Prostate gland (tissue), 2 donors: ENCODE measurements around the gene KLHL1. TPM values are rescaled to one million over a fixed set of nuclear protein-coding genes. Genes with fewer than 3 reads are reported as not detected.

Experiments used
- DNase-seq: peaks from one replicate; pipeline ENCODE4 v3.0.0-alpha.2; 2019; ENCODE audit warnings: low spot score
- H3K27ac ChIP-seq, 2 donors: fragments of 200-600 bp; sonication (generic); 2 replicates each; pipeline ENCODE4 v1.5.1; 2017 to 2019
- H3K27me3 ChIP-seq: fragments of 200-600 bp; sonication (generic); replicated peaks from 2 replicates; pipeline ENCODE4 v1.5.1; 2019; ENCODE audit not compliant: insufficient read depth
- H3K36me3 ChIP-seq, 2 donors: fragments of 200-600 bp; sonication (generic); 1 replicate in 1 of 2; 2 replicates in 1 of 2; pipeline versions ENCODE4 v1.5.1 to v1.8.1; 2017 to 2019
- H3K4me1 ChIP-seq: fragments of 200-600 bp; sonication (generic); replicated peaks from 2 replicates; pipeline ENCODE4 v1.5.1; 2019
- H3K4me3 ChIP-seq, 2 donors: fragments of 200-600 bp; sonication (generic); 2 replicates each; pipeline ENCODE4 v1.5.1; 2017 to 2019
- H3K9me3 ChIP-seq: fragments of 200-600 bp; sonication (generic); 2 replicates; pipeline ENCODE4 v1.5.1; 2017
- CTCF ChIP-seq, 4 experiments: fragments of 200-600 bp in 2 of 4; fragments of 450-650 bp in 2 of 4; sonication (generic) in 2 of 4; IDR thresholded peaks; 1 replicate in 3 of 4; 2 replicates in 1 of 4; pipeline ENCODE4 v1.5.1; 2016 to 2019; ENCODE audit warnings: antibody characterized with exemption in 4 of 4, mild to moderate bottlenecking in 2 of 4, moderate library complexity in 2 of 4
- POLR2A ChIP-seq: fragments of 450-650 bp; IDR thresholded peaks from one replicate; pipeline ENCODE4 v1.6.1; 2016; ENCODE audit warnings: antibody characterized with exemption, mild to moderate bottlenecking
- POLR2AphosphoS5 ChIP-seq: sonication (generic); formaldehyde crosslinking; IDR thresholded peaks from one replicate; pipeline ENCODE4 v1.6.1; 2017; ENCODE audit warnings: antibody characterized with exemption
- WGBS: methylation state at CpG from one replicate; pipeline ENCODE4 v1.1.5; 2018; 5-methylcytosine and 5-hydroxymethylcytosine counted together
- intact Hi-C: fragments of 100-400 bp; cut with DNase I; formaldehyde crosslinking; loops from one replicate; pipeline ENCODE4 v1.14.2; 2022
- total RNA-seq, 2 donors: library from RNA; depleted of rRNA; stranded (reverse); fragments of >200 nt; gene quantifications; one replicate each; pipeline ENCODE4 v1.1.0, GENCODE V29; 2016

The KLHL1 gene
- total RNA-seq, 2 donors from 2014 or later = 0.28 TPM; not detected in 1

- no peak for TF ChIP-seq CTCF (IDR thresholded peaks at IDR 0.05)
- no peak for TF ChIP-seq POLR2AphosphoS5
- no peak for TF ChIP-seq POLR2A
- no peaks in the 10 kb centered on the region for H3K27me3 ChIP-seq
- H3K27ac ChIP-seq = no peak within 1 kb of the TSS
- no peaks in the 10 kb centered on the region for H3K36me3 ChIP-seq
- WGBS = 6% methylated on average over 40 of the region's 53 CpGs
- no peaks in the 10 kb centered on the region for H3K4me1 ChIP-seq
- no peaks in the 10 kb centered on the region for H3K9me3 ChIP-seq
- DNase-seq = no peak
- intact Hi-C loops = no loop called here
- no peak within 1 kb of the TSS for H3K4me3 ChIP-seq
Observed at GRCh38 chr13:70107498-70108281, 562 bp downstream of the KLHL1 start, which contains the start of gene ATXN8OS. Gene ATXN8OS, plus strand, starts transcription at chr13:70107826.

GRCh38 chr13:70107125-70107497, 1.1 kb downstream of the KLHL1 start:
- Histone ChIP-seq H3K4me3 (no peak overlapping the region), H3K4me1 (no peaks in the 10 kb centered on the region), H3K9me3 (no peaks in the 10 kb centered on the region), H3K27ac (no peak overlapping the region), H3K36me3 (no peaks in the 10 kb centered on the region), H3K27me3 (no peaks in the 10 kb centered on the region)
- intact Hi-C loops = no loop called here
- 32% methylated on average over 9 of the region's 9 CpGs for WGBS
- TF ChIP-seq POLR2A (no peak), CTCF (IDR thresholded peaks at IDR 0.05) (no peak), POLR2AphosphoS5 (no peak)
- no peak for DNase-seq

GRCh38 chr13:70104481-70104880, 3.8 kb downstream of the KLHL1 start:
- DNase-seq = no peak
- Histone ChIP-seq H3K27me3 (no peaks in the 10 kb centered on the region), H3K27ac (no peak overlapping the region), H3K36me3 (no peaks in the 10 kb centered on the region), H3K4me3 (no peak overlapping the region), H3K9me3 (no peaks in the 10 kb centered on the region), H3K4me1 (no peaks in the 10 kb centered on the region)
- TF ChIP-seq CTCF (IDR thresholded peaks at IDR 0.05) (no peak), POLR2A (no peak), POLR2AphosphoS5 (no peak)
- intact Hi-C loops = no loop called here

- Histone ChIP-seq H3K4me3 (no peak overlapping the region), H3K9me3 (no peaks in the 10 kb centered on the region), H3K36me3 (no peaks in the 10 kb centered on the region), H3K27me3 (no peaks in the 10 kb centered on the region), H3K27ac (no peak overlapping the region), H3K4me1 (no peaks in the 10 kb centered on the region)
- 78% methylated on average over 1 of the region's 1 CpG for WGBS
- intact Hi-C loops = no loop called here
- DNase-seq = no peak
- TF ChIP-seq POLR2A (no peak), POLR2AphosphoS5 (no peak), CTCF (IDR thresholded peaks at IDR 0.05) (peak in 2 of 4 experiments; percentile 35 to 44)
Observed at GRCh38 chr13:70098669-70099068, 9.6 kb downstream of the KLHL1 start.
